HepG2 (cell line): ENCODE measurements around the gene CDHR4.
"Not testable (repeated sequence)": the region's sequence is repeated elsewhere in the genome, so short reads cannot be mapped to it uniquely, and the experiment has no call there.

Experiments used
- BCLAF1 ChIP-seq: fragments of 450-650 bp; IDR thresholded peaks from 2 replicates; pipeline ENCODE4 v1.6.1; 2017; ENCODE audit warnings: mild to moderate bottlenecking
- CBX1 ChIP-seq: IDR thresholded peaks from one replicate; pipeline ENCODE4 v1.6.1; 2016; ENCODE audit warnings: antibody characterized with exemption, low read depth
- CERS6 ChIP-seq: sonication (generic); formaldehyde crosslinking; IDR thresholded peaks from 2 replicates; pipeline ENCODE4 v1.5.0; 2020; ENCODE audit warnings: missing genetic modification reagents
- EZH2 ChIP-seq: conservative IDR thresholded peaks from 2 replicates; pipeline ENCODE4 v1.6.1; 2012; ENCODE audit warnings: mild to moderate bottlenecking, low read depth, low read length, moderate library complexity
- FOXK2 ChIP-seq: fragments of 450-650 bp; IDR thresholded peaks from 2 replicates; pipeline ENCODE4 v1.6.1; 2016
- MZF1 ChIP-seq: sonication (generic); formaldehyde crosslinking; IDR thresholded peaks from 2 replicates; pipeline ENCODE4 v1.8.1; 2023; ENCODE audit warnings: mild to moderate bottlenecking, missing genetic modification reagents, borderline replicate concordance
- NR2C2 ChIP-seq: sonication (generic); formaldehyde crosslinking; IDR thresholded peaks from 2 replicates; pipeline ENCODE4 v1.4.0; 2020; ENCODE audit warnings: missing genetic modification reagents, mild to moderate bottlenecking, moderate library complexity, borderline replicate concordance
- ZNF232 ChIP-seq: sonication (generic); formaldehyde crosslinking; IDR thresholded peaks from 2 replicates; pipeline ENCODE4 v1.4.0; 2020; ENCODE audit warnings: missing genetic modification reagents, borderline replicate concordance
- ZNF569 ChIP-seq: sonication (generic); formaldehyde crosslinking; IDR thresholded peaks from 2 replicates; pipeline ENCODE4 v1.5.0; 2020; ENCODE audit warnings: mild to moderate bottlenecking, missing genetic modification reagents, moderate library complexity, borderline replicate concordance

- not testable (repeated sequence) for TF ChIP-seq NR2C2 (CRISPR knock-in tag); ZNF569 (CRISPR knock-in tag); ZNF232; MZF1 (CRISPR knock-in tag); EZH2; CERS6 (CRISPR knock-in tag); FOXK2; BCLAF1; CBX1
Observed at GRCh38 chr3:49823131-49823530, 23.5 kb upstream of the CDHR4 start.
